ENCODE measurements around the gene CAV2.

- TF ChIP-seq CTCF (IDR thresholded peaks at IDR 0.05) = no peak
- no peak for TF ChIP-seq ZFX (IDR thresholded peaks at IDR 0.05; ENCODE audit: borderline replicate concordance)
These were observed 6.1 kb upstream of the CAV2 start for GRCh38 chr7:116493449-116493848.
